SH-SY5Y (cell line): ENCODE results near the gene TYK2.

Source experiments
- GATA2 ChIP-seq: IDR thresholded peaks from 2 replicates; pipeline ENCODE4 v1.6.1; 2011; ENCODE audit warnings: mild to moderate bottlenecking, low read depth, low read length
- GATA3 ChIP-seq: IDR thresholded peaks from 2 replicates; pipeline ENCODE4 v1.6.1; 2011; ENCODE audit warnings: low read depth, mild to moderate bottlenecking, low read length, moderate library complexity

Gene TYK2

DNA sequence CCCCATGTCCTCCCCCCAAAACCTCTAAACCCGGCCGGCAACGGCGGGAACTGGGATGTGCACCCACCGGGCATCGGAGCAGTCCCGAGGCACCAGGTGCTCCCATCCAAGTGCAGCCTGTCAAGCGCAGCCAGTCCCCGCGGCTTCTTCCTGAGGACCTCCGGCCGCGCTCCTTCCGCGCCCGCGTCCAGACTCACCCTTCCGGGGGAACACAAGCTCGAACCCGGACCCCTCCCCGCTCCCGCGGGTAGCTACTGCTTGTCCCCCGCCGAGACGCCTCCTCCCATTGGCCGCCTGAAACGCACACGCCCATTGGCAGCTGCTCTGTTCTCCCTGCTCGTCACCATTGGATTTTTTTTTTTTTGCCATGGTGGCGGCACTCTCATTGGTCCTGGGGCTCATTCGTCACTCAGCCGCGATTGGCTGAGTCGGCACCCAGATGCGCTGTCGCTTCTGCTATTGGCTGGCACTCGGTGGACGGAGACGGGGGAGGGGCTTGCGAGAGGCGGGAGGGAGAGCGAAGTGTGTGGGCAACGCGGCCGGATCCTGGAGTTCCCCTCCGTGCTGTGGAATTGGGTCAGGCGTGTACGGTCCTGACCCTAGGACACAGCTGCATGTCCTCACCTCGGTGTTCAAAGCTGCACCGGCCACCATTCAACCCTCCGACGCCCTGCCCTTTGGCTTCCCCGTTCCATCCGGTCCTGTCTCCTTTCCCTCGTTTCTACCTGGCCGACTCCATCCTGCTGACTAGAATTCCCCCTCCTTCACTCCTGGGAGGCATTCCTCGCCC, at the start of gene TYK2:
TYK2 (minus strand) TSS at position 260 of the 790 bp plus-strand sequence. CDS start 2,166 bp downstream, outside the sequence.
- no peak for TF ChIP-seq GATA2
- no peak for TF ChIP-seq GATA3

- TF ChIP-seq GATA2 (no peak), GATA3 (no peak)
Measured at GRCh38 chr19:10428996-10429381, 48.6 kb upstream of the TYK2 start.

DNA sequence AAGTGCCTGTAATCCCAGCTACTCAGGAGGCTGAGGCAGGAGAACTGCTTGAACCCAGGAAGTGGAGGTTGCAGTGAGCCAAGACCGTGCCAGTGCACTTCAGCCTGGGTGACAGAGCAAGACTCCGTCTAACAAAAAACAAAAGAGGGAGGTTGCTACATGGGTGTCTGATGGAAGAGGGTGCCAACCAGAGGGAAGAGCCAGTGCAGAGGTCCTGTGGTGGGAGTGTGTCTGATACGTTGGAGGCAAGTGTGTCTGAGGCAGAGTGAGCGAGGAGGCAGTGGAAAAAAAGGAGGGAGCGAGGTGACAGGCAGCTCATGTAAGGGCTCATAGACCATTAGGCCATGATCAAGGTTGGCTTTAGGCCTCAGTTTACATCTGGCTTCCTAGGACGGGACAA, 46.8 kb upstream of the TYK2 start:
- no peak for TF ChIP-seq GATA3
- TF ChIP-seq GATA2 = no peak

DNA sequence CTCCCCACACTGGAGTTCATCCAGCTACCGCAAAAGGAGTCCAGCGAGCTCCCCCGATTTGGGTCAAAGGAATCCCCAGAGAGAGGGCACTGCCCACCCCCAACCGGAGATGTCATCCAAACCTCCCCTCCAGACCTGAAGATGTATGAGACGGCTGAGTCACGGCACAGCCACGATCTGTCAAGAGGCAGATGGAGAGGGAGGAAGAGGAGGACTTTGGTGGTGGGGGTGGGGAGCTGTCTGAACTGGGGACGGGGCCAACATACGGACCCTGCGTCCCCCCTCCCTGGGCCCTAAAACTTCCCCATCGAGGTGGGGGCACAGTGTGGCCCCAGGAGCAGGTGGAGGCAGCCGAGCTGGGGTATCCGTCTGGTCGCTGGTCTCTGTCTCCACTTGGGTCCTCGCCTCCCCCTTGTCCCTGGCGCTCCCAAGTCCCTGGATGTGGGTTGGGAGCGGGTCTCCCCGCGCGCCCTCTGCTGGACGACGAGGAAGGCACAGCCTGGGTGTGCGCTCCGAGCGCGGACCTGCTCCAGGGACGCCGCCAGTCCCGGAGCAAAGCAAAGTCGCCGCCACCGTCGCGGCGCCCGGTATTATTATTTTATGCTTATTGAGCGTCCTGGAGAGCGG, 43.8 kb upstream of the TYK2 start:
- TF ChIP-seq GATA3 (no peak), GATA2 (no peak)

DNA sequence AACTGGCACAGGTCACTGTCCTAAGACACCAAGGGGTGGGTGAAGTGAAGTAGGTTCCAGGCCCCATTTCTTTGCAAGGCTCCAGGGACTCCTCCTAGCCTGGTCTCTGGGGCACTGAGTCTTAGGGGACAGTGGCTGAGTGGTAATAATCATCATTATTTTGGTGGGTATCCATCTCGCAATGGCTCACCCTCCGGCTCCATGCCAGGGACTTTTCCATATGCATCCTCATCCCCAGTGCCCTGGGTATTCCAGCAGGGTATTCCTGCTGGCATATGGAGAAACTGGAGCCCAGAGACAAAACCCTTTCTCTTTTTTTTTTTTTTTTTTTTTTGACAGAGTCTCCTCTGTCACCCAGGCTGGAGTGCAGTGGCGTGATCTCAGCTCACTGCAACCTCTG, 42.5 kb upstream of the TYK2 start:
- TF ChIP-seq GATA3 (no peak), GATA2 (no peak)

GRCh38 chr19:10422046-10422461, 41.7 kb upstream of the TYK2 start:
- TF ChIP-seq GATA2 (no peak), GATA3 (no peak)

DNA sequence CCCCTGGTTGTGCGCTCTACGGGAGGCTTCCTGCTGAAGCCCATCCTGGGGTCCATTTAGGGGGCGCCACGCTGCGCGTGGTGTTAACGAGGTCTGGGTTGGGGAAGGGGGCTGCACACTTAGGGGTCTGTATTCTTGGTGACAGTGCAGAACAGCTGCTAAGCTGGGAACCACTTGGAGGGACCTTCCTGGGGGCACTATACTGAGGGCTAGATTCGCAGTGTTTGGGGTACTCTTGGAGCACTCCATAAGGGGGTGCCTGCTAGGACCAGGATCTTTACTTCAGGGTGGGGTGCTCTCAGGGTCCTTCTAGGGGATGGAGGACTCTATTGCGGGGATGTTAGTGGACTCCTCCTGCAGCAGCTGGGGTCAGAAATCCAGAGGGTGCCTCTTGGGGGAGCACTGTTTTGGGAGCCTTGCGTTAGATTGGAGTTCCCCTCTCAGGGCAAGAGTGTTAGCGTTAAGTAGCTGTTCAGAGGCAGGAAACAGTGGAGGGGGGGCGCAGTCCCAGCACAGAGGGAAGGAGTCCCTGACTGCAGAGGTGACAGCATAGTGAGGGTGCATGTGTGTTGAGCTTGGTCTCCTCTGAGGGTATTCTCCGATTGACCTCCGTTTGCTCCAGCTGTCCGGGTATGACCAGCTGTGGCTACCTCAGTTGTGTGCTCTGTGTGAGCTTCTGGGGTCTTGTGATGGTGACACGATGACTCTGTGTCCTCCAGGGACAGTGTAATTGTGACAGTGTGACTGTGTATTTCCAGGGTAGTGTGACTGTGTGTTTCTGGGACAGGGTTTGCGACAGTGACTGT, 41.1 kb upstream of the TYK2 start:
- no peak for TF ChIP-seq GATA2
- no peak for TF ChIP-seq GATA3

GRCh38 chr19:10420444-10421239, 40.3 kb upstream of the TYK2 start, which contains the start of gene PDE4A:
PDE4A (plus strand) TSS chr19:10420538; CDS start chr19:10420765, 227 bp downstream.
- no peak for TF ChIP-seq GATA3
- no peak for TF ChIP-seq GATA2

GRCh38 chr19:10419646-10420443, 39.5 kb upstream of the TYK2 start:
- TF ChIP-seq GATA3 = no peak
- no peak for TF ChIP-seq GATA2

GRCh38 chr19:10419200-10419645, 38.9 kb upstream of the TYK2 start:
- TF ChIP-seq GATA2 (no peak), GATA3 (no peak)

GRCh38 chr19:10418485-10419199, 38.3 kb upstream of the TYK2 start:
- no peak for TF ChIP-seq GATA3
- TF ChIP-seq GATA2 = no peak

DNA sequence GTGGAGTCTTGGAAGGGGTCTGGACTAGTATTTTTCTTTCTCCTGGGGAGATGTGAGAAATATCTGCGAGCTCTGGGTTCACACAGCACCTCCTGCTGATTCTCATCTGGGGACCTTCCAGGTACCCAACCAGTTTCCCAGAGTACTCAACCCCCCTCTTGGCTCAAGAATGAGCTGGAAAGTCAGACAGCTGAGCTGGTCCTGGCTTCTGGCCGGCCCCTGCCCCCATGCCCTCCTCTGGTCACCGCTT, 37.8 kb upstream of the TYK2 start:
- no peak for TF ChIP-seq GATA3
- no peak for TF ChIP-seq GATA2
